Smooth muscle cell (in vitro differentiated cells): ENCODE data around the gene COL8A2. TPM values are rescaled to one million over a fixed set of nuclear protein-coding genes. Genes with fewer than 3 reads are reported as not detected.
A peak's percentile ranks its signal among the peaks of the same experiment; 100 is the strongest.

ENCODE experiments used
- DNase-seq: peaks from one replicate; lab custom pipeline; 2025; ENCODE audit not compliant: unreplicated experiment; lab: John Stamatoyannopoulos, UW
- H2AFZ ChIP-seq: fragments of 200-600 bp; sonication (generic); 2 replicates; pipeline ENCODE4 v1.6.0; 2016; ENCODE audit warnings: antibody characterized with exemption, low read depth, mild to moderate bottlenecking
- H3F3A ChIP-seq: fragments of 200-600 bp; sonication (generic); 2 replicates; pipeline ENCODE4 v1.6.0; 2017; ENCODE audit warnings: antibody characterized with exemption, low read depth
- H3K27ac ChIP-seq: fragments of 200-600 bp; sonication (generic); 2 replicates; pipeline ENCODE4 v1.5.1; 2016; ENCODE audit warnings: low read depth, mild to moderate bottlenecking
- H3K27me3 ChIP-seq: fragments of 200-600 bp; sonication (generic); 2 replicates; pipeline ENCODE4 v1.6.1; 2016; ENCODE audit warnings: low read depth, mild to moderate bottlenecking
- H3K36me3 ChIP-seq: fragments of 200-600 bp; sonication (generic); 2 replicates; pipeline ENCODE4 v1.5.1; 2016; ENCODE audit warnings: low read depth
- H3K4me1 ChIP-seq: fragments of 200-600 bp; sonication (generic); 2 replicates; pipeline ENCODE4 v1.5.1; 2016; ENCODE audit warnings: low read depth
- H3K4me2 ChIP-seq: fragments of 200-600 bp; sonication (generic); 2 replicates; pipeline ENCODE4 v1.6.0; 2016; ENCODE audit warnings: mild to moderate bottlenecking
- H3K4me3 ChIP-seq: fragments of 200-600 bp; sonication (generic); 2 replicates; pipeline ENCODE4 v1.5.1; 2016; ENCODE audit warnings: mild to moderate bottlenecking
- H3K79me2 ChIP-seq: fragments of 200-600 bp; sonication (generic); 2 replicates; pipeline ENCODE4 v1.6.0; 2016; ENCODE audit warnings: low read depth, mild to moderate bottlenecking
- H3K9ac ChIP-seq: fragments of 200-600 bp; sonication (generic); 2 replicates; pipeline ENCODE4 v1.6.0; 2016; ENCODE audit warnings: low read depth
- H3K9me3 ChIP-seq: fragments of 200-600 bp; sonication (generic); replicated peaks from 2 replicates; pipeline ENCODE4 v1.5.1; 2016; ENCODE audit warnings: low read depth
- H4K20me1 ChIP-seq: fragments of 200-600 bp; sonication (generic); 2 replicates; pipeline ENCODE4 v1.6.0; 2016; ENCODE audit warnings: low read depth
- CTCF ChIP-seq: fragments of 200-600 bp; sonication (generic); IDR thresholded peaks from 2 replicates; pipeline ENCODE4 v1.5.1; 2017; ENCODE audit warnings: borderline replicate concordance, mild to moderate bottlenecking, antibody characterized with exemption; ENCODE audit not compliant: insufficient read depth, poor library complexity, severe bottlenecking
- WGBS: methylation state at CpG from one replicate; pipeline ENCODE4 v1.1.7; 2016; ENCODE audit warnings: low lambda C conversion rate; 5-methylcytosine and 5-hydroxymethylcytosine counted together
- polyA plus RNA-seq: library from polyadenylated mRNA; unstranded; fragments of >200 nt; fragmentation: Nextera tagmentation; extraction: Ambion mirVana; gene quantifications from 2 replicates; pipeline ENCODE4 v1.2.1, GENCODE V29; 2016
- total RNA-seq: library from RNA; depleted of rRNA; stranded (reverse); fragments of >200 nt; gene quantifications from 2 replicates; pipeline ENCODE4 v1.2.3, GENCODE V29; 2014

COL8A2 gene
- total and polyA plus RNA-seq, 2 experiments from 2014 or later, result 21.7 to 59.0 TPM

DNA sequence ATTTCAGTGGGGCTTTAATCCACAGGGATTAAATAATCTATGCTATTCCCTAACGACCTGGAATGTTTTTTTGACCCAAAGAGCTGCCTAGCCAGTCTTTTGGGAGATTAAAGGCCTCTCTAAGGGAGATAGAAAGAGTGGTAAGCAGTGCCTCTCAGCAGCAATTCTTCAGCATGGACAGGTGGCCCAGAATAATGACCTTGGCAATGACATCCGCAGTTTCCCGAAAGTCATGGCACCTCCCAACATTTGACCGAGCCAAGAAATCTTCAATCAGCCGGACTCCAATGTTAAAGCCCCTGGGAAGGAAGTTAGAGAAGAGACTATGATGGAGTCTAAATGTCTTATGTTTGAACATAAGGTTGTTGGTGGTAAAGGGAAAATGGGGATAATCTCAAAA lies 14.5 kb upstream of the COL8A2 start:
- H3K4me2 ChIP-seq, result no peak overlapping the region
- no peaks in the 10 kb centered on the region for H3K4me1 ChIP-seq
- 93% methylated on average over 5 of the region's 5 CpGs for WGBS
- peaks cover 50% of the 10 kb centered on the region for H4K20me1 ChIP-seq
- H3K27ac ChIP-seq, result no peak overlapping the region
- no peak overlapping the region for H2AFZ ChIP-seq
- no peak for TF ChIP-seq CTCF
- DNase-seq, result no peak
- H3K9me3 ChIP-seq, result no peaks in the 10 kb centered on the region
- peaks cover 45% of the 10 kb centered on the region for H3K79me2 ChIP-seq
- peaks cover 13% of the 10 kb centered on the region for H3F3A ChIP-seq
- H3K9ac ChIP-seq, result no peak overlapping the region
- peaks cover 4% of the 10 kb centered on the region for H3K36me3 ChIP-seq
- no peaks in the 10 kb centered on the region for H3K27me3 ChIP-seq
- no peak overlapping the region for H3K4me3 ChIP-seq

DNA sequence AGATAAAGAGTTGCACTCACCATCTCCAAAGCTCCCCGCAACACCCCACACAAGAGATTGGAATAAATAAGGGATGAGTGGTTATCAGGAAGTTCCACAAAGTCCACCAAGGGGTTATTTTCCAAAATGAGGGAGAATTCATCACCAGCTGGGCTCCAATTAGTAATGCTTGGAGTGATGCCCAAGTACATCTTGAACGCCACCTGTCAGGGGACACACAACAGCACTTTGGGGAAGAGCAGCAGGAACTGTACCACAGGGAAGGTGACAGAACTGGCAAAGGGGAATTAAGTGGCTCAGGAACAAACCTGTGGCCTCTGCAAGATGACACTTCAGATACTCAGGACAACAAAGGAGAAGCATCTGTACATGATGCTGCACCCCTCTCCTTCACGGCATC lies 12.8 kb upstream of the COL8A2 start:
- Histone ChIP-seq H4K20me1 (peaks cover 37% of the 10 kb centered on the region), H3K79me2 (peaks cover 27% of the 10 kb centered on the region), H2AFZ (no peak overlapping the region), H3K36me3 (peaks cover 4% of the 10 kb centered on the region), H3K27ac (no peak overlapping the region), H3K4me2 (no peak overlapping the region), H3K4me3 (no peak overlapping the region), H3K9me3 (no peaks in the 10 kb centered on the region), H3K9ac (no peak overlapping the region), H3F3A (peaks cover 13% of the 10 kb centered on the region), H3K27me3 (no peaks in the 10 kb centered on the region), H3K4me1 (no peaks in the 10 kb centered on the region)
- no peak for DNase-seq
- TF ChIP-seq CTCF, result no peak
- WGBS, result 100% methylated on average over 3 of the region's 3 CpGs

- WGBS, result 97% methylated on average over 5 of the region's 5 CpGs
- Histone ChIP-seq H2AFZ (no peak overlapping the region), H3K9me3 (no peaks in the 10 kb centered on the region), H3K27ac (no peak overlapping the region), H3K79me2 (peaks cover 22% of the 10 kb centered on the region), H4K20me1 (peaks cover 31% of the 10 kb centered on the region), H3K27me3 (no peaks in the 10 kb centered on the region), H3K4me1 (no peaks in the 10 kb centered on the region), H3K4me2 (no peak overlapping the region), H3K9ac (no peak overlapping the region), H3K4me3 (no peak overlapping the region), H3K36me3 (peaks cover 4% of the 10 kb centered on the region), H3F3A (peaks cover 13% of the 10 kb centered on the region)
- no peak for DNase-seq
- no peak for TF ChIP-seq CTCF
Observed at GRCh38 chr1:36137226-36137625, 12.2 kb upstream of the COL8A2 start.

- no peak overlapping the region for H2AFZ ChIP-seq
- no peaks in the 10 kb centered on the region for H3K9me3 ChIP-seq
- peak overlapping the region; percentile 16 for H3K27ac ChIP-seq
- H3K4me3 ChIP-seq, result no peak overlapping the region
- DNase-seq, result no peak
- TF ChIP-seq CTCF, result no peak
- H3K36me3 ChIP-seq, result peaks cover 4% of the 10 kb centered on the region
- H3K9ac ChIP-seq, result no peak overlapping the region
- H4K20me1 ChIP-seq, result peaks cover 27% of the 10 kb centered on the region
- H3F3A ChIP-seq, result peaks cover 13% of the 10 kb centered on the region
- 88% methylated on average over 1 of the region's 1 CpG for WGBS
- no peaks in the 10 kb centered on the region for H3K4me1 ChIP-seq
- H3K27me3 ChIP-seq, result no peaks in the 10 kb centered on the region
- H3K4me2 ChIP-seq, result no peak overlapping the region
- peaks cover 17% of the 10 kb centered on the region for H3K79me2 ChIP-seq
Observed at GRCh38 chr1:36136535-36136934, 11.5 kb upstream of the COL8A2 start.
